ENCODE measurements around the gene IFNAR1. TPM values are rescaled to one million over a fixed set of nuclear protein-coding genes. Genes with fewer than 3 reads are reported as not detected.

The IFNAR1 gene
- total RNA-seq, 2 donors from 2014 or later = 11.7 to 16.9 TPM

GRCh38 chr21:33372582-33372981, 47.8 kb downstream of the IFNAR1 start:
- Mint-ChIP-seq H3K27ac (no peak overlapping the region), H3K36me3 (ENCODE audit: low read depth) (no peaks in the 10 kb centered on the region)
- 85 to 97% methylated on average over 4 to 9 of the region's 12 CpGs for WGBS, 2 experiments (ENCODE audit: insufficient coverage in 1 of 2, insufficient read length in 1 of 2)

DNA sequence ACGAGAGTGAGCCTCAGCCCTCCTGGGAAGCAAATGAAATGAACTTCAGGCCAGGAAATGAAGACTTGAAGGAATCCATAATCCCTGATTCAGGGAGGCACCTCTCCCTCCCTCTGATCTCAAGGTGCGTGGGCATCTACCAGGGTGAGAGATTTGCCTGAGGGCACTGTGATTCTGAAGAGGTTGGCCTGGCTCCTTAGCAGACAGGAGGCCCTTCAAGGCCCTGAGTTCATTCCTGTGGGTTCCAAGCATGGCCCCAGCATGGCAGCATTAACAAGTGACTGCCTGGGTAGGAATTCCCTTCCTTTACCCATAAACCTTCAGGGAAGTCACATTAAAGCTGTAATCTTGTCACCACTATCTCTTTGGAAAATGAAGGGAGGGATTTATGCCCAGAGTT, 48.7 kb downstream of the IFNAR1 start:
- Histone ChIP-seq H3K4me3 (ENCODE audit: low read length) (no peak overlapping the region), H3K36me3 (ENCODE audit: control insufficient read depth, insufficient read depth, low read length) (no peaks in the 10 kb centered on the region), H3K9me3 (ENCODE audit: control insufficient read depth, low read length) (peaks cover 3% of the 10 kb centered on the region), H3K27me3 (ENCODE audit: control insufficient read depth, insufficient read depth, low read length, poor library complexity, severe bottlenecking) (no peaks in the 10 kb centered on the region), H3K27ac (ENCODE audit: low read depth, low read length) (no peak overlapping the region), H3K9ac (ENCODE audit: extremely low read depth, low read length, poor library complexity, severe bottlenecking) (no peak overlapping the region), H3K4me1 (ENCODE audit: control insufficient read depth, insufficient read depth, low read length) (no peaks in the 10 kb centered on the region)
- DNase-seq = no peak
- Mint-ChIP-seq H3K27me3 (ENCODE audit: insufficient read depth) (no peaks in the 10 kb centered on the region), H3K4me1 (no peaks in the 10 kb centered on the region), H3K9me3 (peaks cover 12% of the 10 kb centered on the region), H3K4me3 (no peak overlapping the region), H3K27ac (no peak overlapping the region), H3K36me3 (ENCODE audit: low read depth) (no peaks in the 10 kb centered on the region)
- TF ChIP-seq CTCF (conservative IDR thresholded peaks at IDR 0.05) = no peak
- WGBS, 2 experiments (ENCODE audit: insufficient coverage in 1 of 2, insufficient read length in 1 of 2) = 80 to 89% methylated on average over 1 to 2 of the region's 2 CpGs

More at GRCh38 chr21:33372582-33372981, 47.8 kb downstream of the IFNAR1 start:
- H3K27ac ChIP-seq (ENCODE audit: low read depth, low read length) = no peak overlapping the region
- H3K36me3 ChIP-seq (ENCODE audit: control insufficient read depth, insufficient read depth, low read length) = no peaks in the 10 kb centered on the region
- H3K9ac ChIP-seq (ENCODE audit: extremely low read depth, low read length, poor library complexity, severe bottlenecking) = no peak overlapping the region
- H3K9me3 ChIP-seq (ENCODE audit: control insufficient read depth, low read length) = peaks cover 12% of the 10 kb centered on the region
- H3K4me1 ChIP-seq (ENCODE audit: control insufficient read depth, insufficient read depth, low read length) = no peaks in the 10 kb centered on the region
- no peak overlapping the region for H3K4me3 ChIP-seq (ENCODE audit: low read length)
- no peaks in the 10 kb centered on the region for H3K27me3 ChIP-seq (ENCODE audit: control insufficient read depth, insufficient read depth, low read length, poor library complexity, severe bottlenecking)
- H3K9me3 Mint-ChIP-seq = peaks cover 20% of the 10 kb centered on the region
- H3K27me3 Mint-ChIP-seq (ENCODE audit: insufficient read depth) = no peaks in the 10 kb centered on the region
- H3K4me3 Mint-ChIP-seq = no peak overlapping the region
- H3K4me1 Mint-ChIP-seq = no peaks in the 10 kb centered on the region
- no peak for DNase-seq
- no peak for TF ChIP-seq CTCF (conservative IDR thresholded peaks at IDR 0.05)

- 87 to 93% methylated on average over 2 of the region's 2 CpGs for WGBS, 2 experiments (ENCODE audit: insufficient coverage in 1 of 2, insufficient read length in 1 of 2)
- Mint-ChIP-seq H3K36me3 (ENCODE audit: low read depth) (no peaks in the 10 kb centered on the region), H3K4me1 (no peaks in the 10 kb centered on the region), H3K4me3 (no peak overlapping the region), H3K27me3 (ENCODE audit: insufficient read depth) (no peaks in the 10 kb centered on the region), H3K9me3 (peaks cover 7% of the 10 kb centered on the region), H3K27ac (no peak overlapping the region)
- Histone ChIP-seq H3K4me3 (ENCODE audit: low read length) (no peak overlapping the region), H3K9ac (ENCODE audit: extremely low read depth, low read length, poor library complexity, severe bottlenecking) (no peak overlapping the region), H3K27me3 (ENCODE audit: control insufficient read depth, insufficient read depth, low read length, poor library complexity, severe bottlenecking) (no peaks in the 10 kb centered on the region), H3K36me3 (ENCODE audit: control insufficient read depth, insufficient read depth, low read length) (no peaks in the 10 kb centered on the region), H3K4me1 (ENCODE audit: control insufficient read depth, insufficient read depth, low read length) (no peaks in the 10 kb centered on the region), H3K27ac (ENCODE audit: low read depth, low read length) (no peak overlapping the region), H3K9me3 (ENCODE audit: control insufficient read depth, low read length) (no peaks in the 10 kb centered on the region)
- TF ChIP-seq CTCF (conservative IDR thresholded peaks at IDR 0.05) = no peak
- no peak for DNase-seq
Measured at GRCh38 chr21:33374080-33374449, 49.3 kb downstream of the IFNAR1 start.
